ENCODE results near the gene MCM10. TPM values are rescaled to one million over a fixed set of nuclear protein-coding genes. Genes with fewer than 3 reads are reported as not detected.

The MCM10 gene
- total RNA-seq, 1 donor from 2014 or later = 78.5 TPM

DNA sequence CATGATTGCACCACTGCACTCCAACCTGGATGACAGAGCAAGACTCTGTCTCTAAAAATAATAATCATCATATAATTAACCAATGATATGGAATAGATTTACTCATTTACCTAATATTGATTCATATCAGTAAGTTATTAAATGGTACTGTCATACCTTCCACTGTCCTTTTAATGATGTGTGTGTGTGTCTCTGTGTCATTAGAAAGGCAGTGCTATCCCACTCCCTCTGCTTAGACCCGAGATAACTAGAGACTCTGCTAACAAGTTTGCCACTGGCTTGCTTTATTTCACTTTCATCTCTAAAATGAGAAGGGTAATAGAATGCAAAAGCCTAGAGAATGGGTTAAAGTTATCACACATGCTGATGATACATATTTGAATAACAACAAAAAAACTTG lies 21.1 kb downstream of the MCM10 start:
- no peak overlapping the region for H3K27ac Mint-ChIP-seq
- no peak overlapping the region for H3K4me3 Mint-ChIP-seq (ENCODE audit: low read depth)
- H3K4me1 Mint-ChIP-seq (ENCODE audit: low read depth) = no peaks in the 10 kb centered on the region
- no peaks in the 10 kb centered on the region for H3K9me3 Mint-ChIP-seq
- DNase-seq (ENCODE audit: low spot score) = no peak
- no peaks in the 10 kb centered on the region for H3K27me3 Mint-ChIP-seq (ENCODE audit: low read depth)
- peaks cover 86% of the 10 kb centered on the region for H3K36me3 Mint-ChIP-seq (ENCODE audit: low read depth)
- intact Hi-C loops (cut with micrococcal nuclease) = no loop called here

DNA sequence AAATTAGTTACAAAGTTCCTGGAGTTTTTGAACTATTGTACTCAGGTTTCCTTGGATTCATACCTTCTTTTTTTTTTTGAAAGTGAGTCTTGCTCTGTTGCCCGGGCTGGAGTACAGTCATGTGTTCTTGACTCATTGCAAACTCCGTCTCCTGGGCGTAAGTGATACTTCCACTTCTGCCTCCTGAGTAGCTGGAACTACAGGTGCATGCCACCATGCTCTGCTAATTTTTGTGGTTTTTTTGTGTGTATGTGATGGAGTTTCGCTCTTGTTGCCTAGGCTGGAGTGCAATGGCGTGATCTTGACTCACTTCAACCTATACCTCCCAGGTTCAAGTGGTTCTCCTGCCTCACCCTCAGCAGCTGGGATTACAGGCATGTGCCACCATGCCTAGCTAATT lies 22.3 kb downstream of the MCM10 start:
- H3K4me3 Mint-ChIP-seq (ENCODE audit: low read depth) = no peak overlapping the region
- no peaks in the 10 kb centered on the region for H3K27me3 Mint-ChIP-seq (ENCODE audit: low read depth)
- no peak for DNase-seq (ENCODE audit: low spot score)
- no peak overlapping the region for H3K27ac Mint-ChIP-seq
- peaks cover 78% of the 10 kb centered on the region for H3K36me3 Mint-ChIP-seq (ENCODE audit: low read depth)
- H3K9me3 Mint-ChIP-seq = no peaks in the 10 kb centered on the region
- intact Hi-C loops (cut with micrococcal nuclease) = no loop called here
- no peaks in the 10 kb centered on the region for H3K4me1 Mint-ChIP-seq (ENCODE audit: low read depth)

DNA sequence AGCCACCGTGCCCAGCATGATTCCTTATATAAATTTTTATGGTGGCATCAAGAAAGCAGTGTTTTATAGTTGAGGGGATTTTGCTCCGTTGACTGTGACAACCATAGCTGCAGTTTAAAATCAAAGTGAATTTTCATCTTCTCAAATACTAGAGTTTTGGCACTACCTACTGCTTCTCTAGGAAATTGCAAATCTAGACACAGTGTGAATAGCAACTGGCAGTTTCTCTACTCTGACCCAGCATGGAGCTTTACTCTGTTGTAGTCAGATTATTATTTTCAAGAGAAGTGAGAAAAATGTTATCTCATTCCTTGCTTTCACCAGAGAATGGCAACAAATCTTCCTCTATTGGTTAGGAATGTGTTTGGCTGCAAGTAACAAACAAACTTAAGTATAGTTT lies 22.9 kb downstream of the MCM10 start:
- Mint-ChIP-seq H3K4me3 (ENCODE audit: low read depth) (no peak overlapping the region), H3K36me3 (ENCODE audit: low read depth) (peaks cover 76% of the 10 kb centered on the region), H3K27me3 (ENCODE audit: low read depth) (no peaks in the 10 kb centered on the region), H3K4me1 (ENCODE audit: low read depth) (no peaks in the 10 kb centered on the region), H3K27ac (no peak overlapping the region), H3K9me3 (no peaks in the 10 kb centered on the region)
- DNase-seq (ENCODE audit: low spot score) = no peak
- intact Hi-C loops (cut with micrococcal nuclease) = no loop called here

DNA sequence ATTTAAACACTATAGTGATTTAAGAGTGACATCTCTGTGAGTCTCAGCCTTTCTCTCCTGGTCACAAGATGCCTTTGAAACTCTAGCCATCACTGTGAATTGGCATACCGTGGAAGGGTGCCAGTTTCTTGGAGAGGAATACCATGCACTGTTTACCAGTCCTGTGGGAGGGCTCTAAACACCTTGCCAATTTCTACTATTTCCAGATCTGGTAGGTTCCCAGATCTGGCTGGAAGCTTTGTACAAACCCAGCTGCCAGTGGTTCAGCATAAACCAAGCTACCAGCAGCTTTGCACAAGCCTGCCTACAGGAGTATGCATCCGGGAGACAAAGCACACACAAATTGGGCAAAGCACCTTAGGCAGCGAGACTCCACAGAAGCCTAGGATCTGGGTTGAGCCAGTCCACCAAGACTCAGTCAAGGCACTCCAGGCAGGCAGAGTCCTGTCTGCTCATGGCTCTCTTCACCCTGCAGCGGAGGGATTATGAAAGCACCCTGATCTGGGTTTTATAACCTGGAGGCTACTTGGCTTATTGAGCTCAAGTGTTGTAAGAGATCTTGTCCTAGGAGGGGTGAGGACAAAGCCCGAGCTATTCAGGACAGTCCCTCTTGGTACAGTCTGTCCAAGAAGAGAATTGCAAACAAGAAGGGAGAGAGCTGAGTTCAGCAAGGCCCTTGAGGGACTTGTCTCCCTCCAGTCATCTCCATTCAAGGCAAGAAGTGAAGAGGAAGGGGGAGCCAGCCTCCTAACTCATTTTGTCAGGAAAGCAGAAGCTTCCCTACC lies 23.6 kb downstream of the MCM10 start:
- DNase-seq (ENCODE audit: low spot score) = no peak
- no peak overlapping the region for H3K4me3 Mint-ChIP-seq (ENCODE audit: low read depth)
- peaks cover 74% of the 10 kb centered on the region for H3K36me3 Mint-ChIP-seq (ENCODE audit: low read depth)
- H3K27me3 Mint-ChIP-seq (ENCODE audit: low read depth) = no peaks in the 10 kb centered on the region
- intact Hi-C loops (cut with micrococcal nuclease) = no loop called here
- no peaks in the 10 kb centered on the region for H3K9me3 Mint-ChIP-seq
- H3K4me1 Mint-ChIP-seq (ENCODE audit: low read depth) = no peaks in the 10 kb centered on the region
- no peak overlapping the region for H3K27ac Mint-ChIP-seq

DNA sequence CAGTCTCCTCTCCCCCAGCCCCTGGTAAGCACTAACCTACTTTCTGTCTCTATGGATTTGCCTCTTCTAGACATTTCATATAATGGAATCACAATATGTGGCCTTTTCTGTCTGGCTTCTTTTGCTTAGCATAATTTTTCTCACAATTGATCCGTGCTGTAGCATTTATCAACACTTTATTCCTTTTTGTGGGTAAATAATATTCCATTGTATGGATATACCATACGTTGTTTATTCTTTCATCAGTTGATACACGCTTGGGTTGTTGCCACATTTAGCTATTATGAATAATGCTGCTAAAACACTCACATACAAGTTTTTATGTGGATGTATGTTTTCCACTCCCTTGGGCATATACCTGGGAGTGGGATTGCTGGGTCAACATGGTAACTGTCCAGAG lies 25.8 kb downstream of the MCM10 start:
- peaks cover 69% of the 10 kb centered on the region for H3K36me3 Mint-ChIP-seq (ENCODE audit: low read depth)
- no peaks in the 10 kb centered on the region for H3K9me3 Mint-ChIP-seq
- no peak overlapping the region for H3K27ac Mint-ChIP-seq
- no peak for DNase-seq (ENCODE audit: low spot score)
- intact Hi-C loops (cut with micrococcal nuclease) = no loop called here
- no peaks in the 10 kb centered on the region for H3K27me3 Mint-ChIP-seq (ENCODE audit: low read depth)
- H3K4me3 Mint-ChIP-seq (ENCODE audit: low read depth) = no peak overlapping the region
- H3K4me1 Mint-ChIP-seq (ENCODE audit: low read depth) = no peaks in the 10 kb centered on the region

DNA sequence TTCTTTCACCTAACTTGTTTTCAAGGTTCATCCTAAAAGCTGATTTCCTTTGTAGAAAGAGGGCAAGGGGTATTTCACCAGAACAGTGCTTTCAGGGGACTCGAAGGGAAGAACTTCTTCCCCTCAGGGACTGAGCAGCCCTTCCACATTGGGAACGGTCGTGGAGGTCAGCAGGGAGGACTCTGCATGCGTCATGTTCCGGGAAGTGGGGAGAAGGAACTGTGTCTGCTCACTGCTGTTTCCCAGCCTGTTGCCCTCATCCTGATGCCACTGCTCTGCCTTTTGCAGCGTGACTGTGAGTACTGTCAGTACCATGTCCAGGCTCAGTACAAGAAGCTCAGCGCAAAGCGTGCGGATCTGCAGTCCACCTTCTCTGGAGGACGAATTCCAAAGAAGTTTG lies 27.2 kb downstream of the MCM10 start:
- Mint-ChIP-seq H3K27ac (no peak overlapping the region), H3K36me3 (ENCODE audit: low read depth) (peaks cover 71% of the 10 kb centered on the region), H3K27me3 (ENCODE audit: low read depth) (no peaks in the 10 kb centered on the region), H3K4me1 (ENCODE audit: low read depth) (no peaks in the 10 kb centered on the region), H3K9me3 (no peaks in the 10 kb centered on the region), H3K4me3 (ENCODE audit: low read depth) (no peak overlapping the region)
- intact Hi-C loops (cut with micrococcal nuclease) = no loop called here
- DNase-seq (ENCODE audit: low spot score) = no peak

DNA sequence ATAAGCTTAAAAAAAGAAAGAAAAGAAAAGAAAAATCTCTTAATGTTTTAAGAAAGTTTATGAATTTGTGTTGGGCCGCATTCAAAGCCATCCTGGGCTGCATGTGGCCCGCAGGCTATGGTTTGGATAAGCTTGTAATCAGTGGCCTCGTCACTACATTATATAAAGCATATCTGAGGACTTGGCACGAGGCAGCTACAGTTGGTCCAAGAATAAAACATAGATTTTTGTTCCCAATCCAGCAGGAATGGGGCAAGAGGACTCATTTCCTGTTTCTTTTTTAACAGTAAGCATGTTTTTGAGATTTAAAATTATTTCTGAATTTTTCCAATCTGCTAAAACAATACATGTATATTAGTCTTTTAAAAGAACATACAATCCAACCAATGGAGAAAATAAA lies 28.6 kb downstream of the MCM10 start:
- Mint-ChIP-seq H3K36me3 (ENCODE audit: low read depth) (peaks cover 69% of the 10 kb centered on the region), H3K27me3 (ENCODE audit: low read depth) (no peaks in the 10 kb centered on the region), H3K4me3 (ENCODE audit: low read depth) (no peak overlapping the region), H3K4me1 (ENCODE audit: low read depth) (no peaks in the 10 kb centered on the region), H3K27ac (no peak overlapping the region), H3K9me3 (no peaks in the 10 kb centered on the region)
- intact Hi-C loops (cut with micrococcal nuclease) = no loop called here
- no peak for DNase-seq (ENCODE audit: low spot score)

DNA sequence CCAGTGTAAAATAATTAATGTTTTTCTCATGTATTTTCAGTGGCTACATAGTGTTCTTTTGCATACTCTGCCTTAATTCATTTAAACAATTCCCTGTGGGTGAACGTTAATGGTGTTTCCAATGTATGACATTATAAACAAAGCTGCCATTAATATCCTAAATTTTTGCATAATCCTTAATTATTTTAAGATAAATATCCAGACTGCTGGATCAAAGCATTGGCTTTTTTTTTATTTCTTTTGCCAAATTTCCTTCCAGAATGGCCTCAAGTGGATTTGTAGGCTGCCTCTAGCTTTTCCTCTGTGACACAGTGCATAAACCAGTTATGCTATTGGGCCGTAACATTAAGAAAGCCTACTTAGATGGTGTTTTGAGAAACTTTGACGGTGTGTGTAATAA lies 29.5 kb downstream of the MCM10 start:
- Mint-ChIP-seq H3K36me3 (ENCODE audit: low read depth) (peaks cover 68% of the 10 kb centered on the region), H3K4me3 (ENCODE audit: low read depth) (no peak overlapping the region), H3K27me3 (ENCODE audit: low read depth) (no peaks in the 10 kb centered on the region), H3K9me3 (no peaks in the 10 kb centered on the region), H3K4me1 (ENCODE audit: low read depth) (no peaks in the 10 kb centered on the region), H3K27ac (no peak overlapping the region)
- no peak for DNase-seq (ENCODE audit: low spot score)
- intact Hi-C loops (cut with micrococcal nuclease) = no loop called here

DNA sequence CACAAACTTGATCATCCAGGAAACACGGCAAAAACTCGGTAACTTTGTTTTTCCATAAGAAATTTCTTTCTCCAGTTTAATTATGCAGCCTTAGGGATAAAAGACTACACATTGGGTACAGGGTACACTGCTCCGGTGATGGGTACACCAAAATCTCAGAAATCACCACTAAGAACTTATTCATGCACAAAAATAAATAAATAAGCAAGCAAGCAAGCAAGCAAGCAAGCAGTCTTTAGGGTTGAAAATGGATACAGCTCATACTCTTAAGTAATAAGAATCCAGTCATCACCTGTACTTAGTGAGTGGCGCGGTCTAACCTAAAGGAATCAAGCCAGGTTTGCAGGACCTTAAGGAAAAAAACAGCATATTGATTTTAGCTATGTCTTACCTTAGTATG lies 30.0 kb downstream of the MCM10 start:
- no peaks in the 10 kb centered on the region for H3K9me3 Mint-ChIP-seq
- H3K4me3 Mint-ChIP-seq (ENCODE audit: low read depth) = no peak overlapping the region
- intact Hi-C loops (cut with micrococcal nuclease) = no loop called here
- peaks cover 65% of the 10 kb centered on the region for H3K36me3 Mint-ChIP-seq (ENCODE audit: low read depth)
- DNase-seq (ENCODE audit: low spot score) = no peak
- H3K4me1 Mint-ChIP-seq (ENCODE audit: low read depth) = no peaks in the 10 kb centered on the region
- no peaks in the 10 kb centered on the region for H3K27me3 Mint-ChIP-seq (ENCODE audit: low read depth)
- H3K27ac Mint-ChIP-seq = no peak overlapping the region

DNA sequence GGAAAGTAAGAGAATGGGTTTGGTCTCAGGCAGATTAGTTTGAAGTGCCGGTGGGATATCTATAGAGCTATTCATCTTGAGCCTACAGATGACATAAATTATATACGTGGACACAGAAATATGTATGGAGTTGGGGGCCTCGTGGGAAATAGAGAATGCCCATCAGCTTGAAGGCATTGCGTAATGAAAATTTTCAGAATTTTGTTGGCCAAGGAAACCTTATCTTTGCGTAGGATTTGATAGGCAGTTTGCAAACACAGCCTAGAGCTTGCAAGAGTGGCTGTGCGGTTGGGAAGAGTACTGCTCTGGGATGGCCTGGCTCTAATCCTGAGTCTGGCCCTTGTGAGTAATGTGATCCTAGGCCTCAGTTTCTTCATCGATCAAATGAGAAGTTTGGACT lies 32.3 kb downstream of the MCM10 start:
- intact Hi-C loops (cut with micrococcal nuclease) = no loop called here

DNA sequence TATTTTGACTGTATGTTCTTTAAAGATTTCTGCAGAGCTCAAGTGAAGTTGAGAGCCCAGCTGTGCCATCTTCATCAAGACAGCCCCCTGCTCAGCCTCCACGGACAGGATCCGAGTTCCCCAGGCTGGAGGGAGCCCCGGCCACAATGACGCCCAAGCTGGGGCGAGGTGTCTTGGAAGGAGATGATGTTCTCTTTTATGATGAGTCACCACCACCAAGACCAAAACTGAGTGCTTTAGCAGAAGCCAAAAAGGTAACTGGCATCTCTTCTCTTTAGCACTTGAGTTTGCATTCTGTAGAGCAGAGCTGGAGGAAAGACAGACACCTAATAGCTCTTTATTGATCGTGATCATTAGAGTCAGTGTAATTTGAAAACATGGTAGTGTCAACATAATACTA lies 33.7 kb downstream of the MCM10 start:
- intact Hi-C loops (cut with micrococcal nuclease) = no loop called here
- H3K4me3 Mint-ChIP-seq (ENCODE audit: low read depth) = no peak overlapping the region
- peaks cover 64% of the 10 kb centered on the region for H3K36me3 Mint-ChIP-seq (ENCODE audit: low read depth)
- DNase-seq (ENCODE audit: low spot score) = no peak
- no peaks in the 10 kb centered on the region for H3K4me1 Mint-ChIP-seq (ENCODE audit: low read depth)
- no peaks in the 10 kb centered on the region for H3K27me3 Mint-ChIP-seq (ENCODE audit: low read depth)
- H3K27ac Mint-ChIP-seq = no peak overlapping the region
- no peaks in the 10 kb centered on the region for H3K9me3 Mint-ChIP-seq

More for the DNA sequence above, 32.3 kb downstream of the MCM10 start:
- Mint-ChIP-seq H3K4me1 (ENCODE audit: low read depth) (no peaks in the 10 kb centered on the region), H3K27me3 (ENCODE audit: low read depth) (no peaks in the 10 kb centered on the region), H3K9me3 (no peaks in the 10 kb centered on the region), H3K4me3 (ENCODE audit: low read depth) (no peak overlapping the region), H3K36me3 (ENCODE audit: low read depth) (peaks cover 64% of the 10 kb centered on the region), H3K27ac (no peak overlapping the region)
- no peak for DNase-seq (ENCODE audit: low spot score)

DNA sequence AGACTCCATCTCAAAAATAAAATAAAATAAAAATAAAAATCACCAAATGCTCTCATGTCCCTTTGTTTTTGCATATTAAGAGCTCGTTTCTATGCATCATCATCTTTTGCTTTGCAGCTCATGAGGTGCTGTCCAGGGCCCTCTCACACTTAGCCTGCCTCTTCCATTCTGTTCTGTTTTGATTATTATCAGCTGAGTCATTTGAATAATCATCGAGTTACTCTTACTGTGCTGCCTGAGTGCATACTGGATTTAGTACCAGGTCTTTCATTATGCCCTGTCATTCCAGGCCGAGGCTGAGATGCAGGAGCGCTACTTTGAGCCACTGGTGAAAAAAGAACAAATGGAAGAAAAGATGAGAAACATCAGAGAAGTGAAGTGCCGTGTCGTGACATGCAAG lies 39.8 kb downstream of the MCM10 start:
- Mint-ChIP-seq H3K9me3 (no peaks in the 10 kb centered on the region), H3K27ac (no peak overlapping the region), H3K27me3 (ENCODE audit: low read depth) (no peaks in the 10 kb centered on the region), H3K4me1 (ENCODE audit: low read depth) (no peaks in the 10 kb centered on the region), H3K36me3 (ENCODE audit: low read depth) (peaks cover 65% of the 10 kb centered on the region), H3K4me3 (ENCODE audit: low read depth) (no peak overlapping the region)
- intact Hi-C loops (cut with micrococcal nuclease) = no loop called here
- DNase-seq (ENCODE audit: low spot score) = no peak

DNA sequence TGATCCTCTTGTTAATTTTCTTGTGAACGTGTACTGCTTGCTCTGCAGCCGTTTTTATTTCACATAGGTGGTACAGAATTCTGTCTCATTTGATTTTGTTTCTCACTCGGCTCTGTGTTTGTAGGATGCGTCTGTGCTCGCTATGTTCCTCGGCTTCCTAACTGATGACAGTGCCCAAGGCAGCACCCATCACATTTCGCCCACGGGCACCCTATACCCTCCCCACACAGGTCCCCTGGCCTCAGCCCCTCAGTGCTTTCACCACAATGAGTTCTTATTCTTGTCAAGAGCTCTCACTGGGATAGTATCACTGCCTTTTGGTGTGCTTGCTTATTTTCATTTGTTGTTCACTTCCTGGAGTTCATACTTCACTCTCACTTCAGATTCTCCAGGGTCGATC lies 44.7 kb downstream of the MCM10 start:
- no peak for DNase-seq (ENCODE audit: low spot score)
- H3K27me3 Mint-ChIP-seq (ENCODE audit: low read depth) = no peaks in the 10 kb centered on the region
- H3K36me3 Mint-ChIP-seq (ENCODE audit: low read depth) = peaks cover 64% of the 10 kb centered on the region
- H3K9me3 Mint-ChIP-seq = no peaks in the 10 kb centered on the region
- no peak overlapping the region for H3K27ac Mint-ChIP-seq
- no peaks in the 10 kb centered on the region for H3K4me1 Mint-ChIP-seq (ENCODE audit: low read depth)
- intact Hi-C loops (cut with micrococcal nuclease) = no loop called here
- H3K4me3 Mint-ChIP-seq (ENCODE audit: low read depth) = no peak overlapping the region
